Fibroblast of lung (primary cell): ENCODE results near the gene SHFL.

Experiments
- CTCF ChIP-seq, 2 donors: IDR thresholded peaks in 1 of 2; conservative IDR thresholded peaks in 1 of 2; 1 replicate in 1 of 2; 2 replicates in 1 of 2; pipeline ENCODE4 v1.5.1; 2011 to 2012; ENCODE audit warnings: low read length in 2 of 2, control low read depth in 1 of 2, inconsistent platforms in 1 of 2, low read depth in 1 of 2, mild to moderate bottlenecking in 1 of 2
- EZH2 ChIP-seq: IDR thresholded peaks from 2 replicates; pipeline ENCODE4 v1.5.1; 2012; ENCODE audit warnings: low read length, control low read depth, mild to moderate bottlenecking; ENCODE audit errors: missing control alignments

- TF ChIP-seq CTCF (conservative IDR thresholded peaks at IDR 0.05 in 1 of 2, IDR thresholded peaks at IDR 0.05 in 1 of 2; ENCODE audit: low read depth in 1 of 2, low read length in 2 of 2) = no peak
- no peak for TF ChIP-seq EZH2
Measured at GRCh38 chr19:10138879-10139795, 53.0 kb downstream of the SHFL start.
